Activated CD8-positive, alpha-beta memory T cell treated with anti-CD3 and anti-CD28 coated beads for 36 hours (primary cell): ENCODE measurements around the gene MRPS16. TPM values are rescaled to one million over a fixed set of nuclear protein-coding genes. Genes with fewer than 3 reads are reported as not detected.
"Not testable (repeated sequence)": the region's sequence is repeated elsewhere in the genome, so short reads cannot be mapped to it uniquely, and the experiment has no call there.

ENCODE experiments used
- CTCF ChIA-PET: fragments of 350-600 bp; sonication (Branson Sonifier 250); formaldehyde crosslinking; loops from one replicate; lab custom pipeline; 2021; ENCODE audit warnings: antibody characterized with exemption; lab: Charles Lee
- POLR2A ChIA-PET: fragments of 350-600 bp; sonication (Branson Sonifier 250); formaldehyde crosslinking; loops from one replicate; lab custom pipeline; 2021; ENCODE audit warnings: antibody characterized with exemption; lab: Charles Lee
- total RNA-seq, 2 experiments: library from RNA; stranded (reverse); gene quantifications; one replicate each; pipeline ENCODE4 v1.2.3, GENCODE V29; 2021

Gene MRPS16
- total RNA-seq: 100 to 1,000 TPM; 148 to 150 TPM

DNA sequence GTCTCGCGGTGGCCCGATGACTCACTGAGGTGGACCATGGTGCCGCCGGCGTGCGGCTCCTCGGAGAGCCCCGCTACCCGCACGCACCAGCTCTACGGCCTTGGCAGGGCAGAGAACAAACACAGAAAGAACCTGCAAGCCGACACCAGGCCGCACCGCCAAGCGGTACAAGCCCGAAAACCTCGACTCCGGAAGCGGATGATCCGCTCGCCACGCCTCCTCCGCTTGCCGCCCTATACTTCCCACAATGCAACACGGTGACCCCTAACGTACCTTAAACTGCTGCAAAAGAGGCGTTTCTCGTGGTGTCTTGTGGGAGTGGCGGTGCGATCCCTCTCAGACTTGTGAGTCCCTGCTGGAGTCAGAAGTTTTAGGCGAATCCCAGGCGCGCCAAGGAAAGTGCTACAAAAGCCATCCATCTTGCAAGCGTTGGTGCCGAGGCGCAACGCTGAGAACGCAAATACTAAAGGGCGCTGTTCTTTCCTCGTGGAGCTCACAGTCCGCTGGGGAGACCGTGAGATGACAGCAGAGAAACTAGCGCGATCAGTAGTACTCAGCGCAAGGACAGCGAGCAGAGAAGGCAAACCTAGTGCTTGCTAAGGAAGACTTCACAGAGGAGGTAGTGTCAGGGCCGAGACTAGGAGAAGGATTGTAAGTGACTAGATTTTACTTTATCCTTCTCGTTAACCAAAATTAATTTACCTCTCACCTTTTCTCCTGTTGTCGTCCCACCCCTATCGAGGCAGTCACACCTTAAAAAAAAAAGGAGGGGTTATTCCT is at the start of gene MRPS16:
Gene MRPS16, minus strand, starts transcription at position 200 of the 780 bp plus-strand sequence. Its CDS starts 162 bp downstream, at position 38.
- ChIA-PET POLR2A (interaction anchor here (0.8 to 2.1 kb wide), 4 partner anchors 16 to 243 kb away, joined by 3 to 7 read pairs (median 4); partner anchors contain the start of genes ANXA7 and PPP3CB), CTCF (no interaction called here)

DNA sequence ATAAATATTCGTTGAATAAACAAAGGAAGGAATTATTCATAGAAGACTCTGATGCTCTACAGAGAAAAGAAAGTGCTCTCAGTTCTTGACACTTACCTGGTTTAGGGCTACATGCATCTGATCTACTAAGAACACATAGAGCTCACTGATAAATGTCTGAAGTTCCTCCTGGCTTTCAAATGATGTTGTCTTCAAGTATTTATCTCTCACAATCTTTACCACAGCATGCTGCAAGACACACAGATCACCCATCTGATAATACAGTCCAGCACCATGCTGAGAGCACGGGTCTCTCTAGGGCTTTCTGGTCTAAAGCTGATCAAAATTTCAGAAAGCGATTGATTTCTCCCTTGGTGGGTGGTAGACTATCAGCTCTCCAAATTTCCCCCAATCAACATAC is 44.5 kb upstream of the MRPS16 start:
- ChIA-PET POLR2A (no interaction called here), CTCF (no interaction called here)

- POLR2A ChIA-PET: no interaction called here
Observed at GRCh38 chr10:73293461-73293860, 41.0 kb upstream of the MRPS16 start.

DNA sequence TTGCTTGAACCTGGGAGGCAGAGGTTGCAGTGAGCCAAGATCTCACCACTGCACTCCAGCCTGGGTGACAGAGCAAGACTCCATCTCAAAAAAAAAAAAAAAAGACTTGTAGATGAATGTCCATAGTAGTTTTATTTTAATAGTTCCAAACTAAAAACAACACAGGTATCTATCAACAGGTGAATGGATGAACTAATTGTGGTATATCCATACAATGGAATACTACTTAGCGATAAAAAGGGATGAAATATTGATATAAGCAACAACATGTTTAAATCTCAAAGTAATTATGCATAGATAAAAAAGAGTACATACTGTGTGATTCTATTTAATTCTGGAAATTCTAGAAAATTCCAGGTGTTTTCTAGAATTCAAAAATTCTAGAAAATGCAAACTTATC is 37.5 kb upstream of the MRPS16 start:
- CTCF ChIA-PET: no interaction called here
- POLR2A ChIA-PET: no interaction called here

More at GRCh38 chr10:73293461-73293860, 41.0 kb upstream of the MRPS16 start:
- CTCF ChIA-PET: no interaction called here

DNA sequence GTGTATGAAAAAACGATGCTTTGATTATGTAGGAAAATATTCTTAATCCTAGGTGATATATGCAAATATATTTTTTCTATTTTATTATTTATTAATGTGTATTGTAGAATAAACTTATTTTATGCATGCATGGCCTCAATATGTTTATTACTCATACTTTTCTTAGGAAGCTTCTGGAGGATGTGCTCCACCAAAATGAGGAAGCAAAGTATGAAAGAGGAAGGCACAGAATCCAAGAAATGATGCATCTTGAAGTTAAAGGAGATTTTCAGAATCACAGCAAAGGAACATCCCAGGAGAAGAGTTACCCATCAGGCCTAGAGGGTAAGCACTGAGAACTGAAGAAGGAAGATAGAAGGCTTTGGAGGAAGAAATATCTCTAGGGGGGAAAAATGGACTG is 35.0 kb upstream of the MRPS16 start:
- ChIA-PET CTCF (no interaction called here), POLR2A (no interaction called here)

DNA sequence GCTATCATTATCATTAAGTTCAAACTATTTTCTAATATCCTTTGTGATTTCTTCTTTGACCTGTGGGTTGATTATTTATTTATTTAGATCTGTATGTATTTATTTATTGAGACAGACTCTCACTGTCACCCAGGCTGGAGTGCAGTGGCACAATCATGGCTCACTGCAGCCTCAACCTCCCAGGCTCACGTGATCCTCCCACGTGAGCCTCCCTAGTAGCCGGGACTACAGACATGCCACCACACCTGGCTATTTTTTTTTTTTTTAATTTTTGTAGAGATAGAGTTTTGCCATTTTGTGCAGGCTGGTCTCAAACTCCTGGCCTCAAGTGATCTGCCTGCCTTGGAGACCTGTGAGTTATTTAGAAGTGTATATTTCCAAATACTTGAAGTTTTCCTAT is 28.7 kb upstream of the MRPS16 start:
- ChIA-PET CTCF (no interaction called here), POLR2A (no interaction called here)

DNA sequence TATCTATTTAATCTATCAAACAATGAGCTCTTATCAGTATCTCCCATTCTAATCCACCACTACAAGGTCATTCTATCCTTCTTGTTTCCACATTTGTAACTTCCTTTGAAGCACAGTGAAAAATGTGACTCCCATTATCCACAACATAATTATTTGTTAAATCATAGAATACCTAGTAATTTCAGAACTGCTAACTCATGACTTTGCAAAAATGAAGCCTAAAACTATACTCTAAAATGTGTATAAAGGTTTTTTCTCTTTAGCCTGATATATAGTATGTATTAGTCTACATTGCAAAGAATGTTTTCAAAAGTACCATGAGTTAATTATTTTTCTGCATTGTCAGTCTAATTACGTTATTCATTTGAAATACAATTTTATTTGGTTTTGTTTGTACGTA is 12.0 kb upstream of the MRPS16 start:
- CTCF ChIA-PET: interaction anchor here (1.1 kb wide), 1 partner anchor 379 kb away, joined by 7 read pairs; no protein-coding TSS in a partner anchor
- POLR2A ChIA-PET: no interaction called here

DNA sequence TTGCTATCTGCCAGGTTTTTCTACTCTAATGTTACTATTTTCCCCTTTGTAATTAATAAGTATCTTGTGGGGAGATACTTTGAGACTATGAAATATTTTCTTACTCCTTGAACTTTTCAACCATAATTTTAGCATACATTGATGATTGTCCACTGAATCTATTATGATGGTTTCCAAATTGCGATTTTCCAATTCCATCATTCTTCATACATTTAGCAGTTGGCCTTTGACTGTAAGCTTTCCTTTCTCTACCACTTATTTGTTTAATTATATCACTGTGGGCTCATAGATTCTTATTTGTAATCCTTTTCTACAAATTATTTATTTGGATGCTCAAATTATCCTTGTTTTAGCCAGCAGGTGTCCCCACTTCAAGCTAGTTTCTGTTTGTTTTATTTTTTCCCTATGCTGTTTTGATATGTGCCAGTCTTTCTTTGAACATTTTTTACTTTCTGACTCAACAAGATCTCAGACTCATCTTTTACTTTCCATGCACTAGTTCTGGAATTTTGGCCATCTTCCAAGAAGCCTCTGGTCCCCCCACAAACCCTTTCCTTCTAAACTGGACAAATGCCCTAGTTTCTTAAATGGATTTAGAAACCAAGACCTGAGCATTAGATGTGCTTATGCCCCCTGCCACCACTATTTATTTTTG is 11.4 kb upstream of the MRPS16 start:
- ChIA-PET CTCF (interaction anchor here (1.1 kb wide), 1 partner anchor 380 kb away, joined by 7 read pairs; no protein-coding TSS in a partner anchor), POLR2A (interaction anchor here (0.5 kb wide), 1 partner anchor 50 kb away, joined by 7 read pairs; no protein-coding TSS in a partner anchor)

DNA sequence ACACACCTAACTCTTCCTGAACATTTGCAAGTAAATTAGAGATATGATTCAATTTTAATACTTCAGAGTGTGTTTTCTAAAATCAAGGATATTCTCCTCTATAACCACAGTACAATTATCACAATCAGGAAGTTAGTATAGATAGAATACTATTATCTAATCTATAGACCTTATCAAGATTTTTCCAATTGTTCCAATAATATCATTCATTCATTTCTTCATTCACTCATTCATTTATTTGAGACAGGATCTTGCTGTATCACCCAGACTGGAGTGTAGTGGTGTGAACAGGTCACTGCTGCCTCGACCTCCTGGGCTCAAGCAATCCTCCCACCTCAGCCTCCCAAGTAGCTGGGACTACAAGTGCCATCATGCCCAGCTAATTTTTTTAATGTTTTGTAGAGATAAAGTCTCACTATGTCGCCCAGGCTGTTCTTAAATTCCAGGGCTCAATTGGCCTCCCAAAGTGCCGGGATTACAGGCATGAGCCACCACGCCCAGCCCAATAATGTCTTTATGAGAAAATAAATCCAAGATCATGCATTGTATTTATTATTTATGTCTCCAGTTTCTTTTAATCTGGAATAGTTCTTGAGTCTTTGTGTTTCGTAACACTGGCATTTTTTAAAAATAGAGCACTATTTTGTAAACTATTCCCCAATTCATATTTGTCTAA is 10.6 kb upstream of the MRPS16 start:
- ChIA-PET POLR2A (interaction anchor here (0.6 kb wide), 1 partner anchor 247 kb away, joined by 6 read pairs; no protein-coding TSS in a partner anchor), CTCF (interaction anchor here (1.1 kb wide), 1 partner anchor 381 kb away, joined by 7 read pairs; no protein-coding TSS in a partner anchor)

DNA sequence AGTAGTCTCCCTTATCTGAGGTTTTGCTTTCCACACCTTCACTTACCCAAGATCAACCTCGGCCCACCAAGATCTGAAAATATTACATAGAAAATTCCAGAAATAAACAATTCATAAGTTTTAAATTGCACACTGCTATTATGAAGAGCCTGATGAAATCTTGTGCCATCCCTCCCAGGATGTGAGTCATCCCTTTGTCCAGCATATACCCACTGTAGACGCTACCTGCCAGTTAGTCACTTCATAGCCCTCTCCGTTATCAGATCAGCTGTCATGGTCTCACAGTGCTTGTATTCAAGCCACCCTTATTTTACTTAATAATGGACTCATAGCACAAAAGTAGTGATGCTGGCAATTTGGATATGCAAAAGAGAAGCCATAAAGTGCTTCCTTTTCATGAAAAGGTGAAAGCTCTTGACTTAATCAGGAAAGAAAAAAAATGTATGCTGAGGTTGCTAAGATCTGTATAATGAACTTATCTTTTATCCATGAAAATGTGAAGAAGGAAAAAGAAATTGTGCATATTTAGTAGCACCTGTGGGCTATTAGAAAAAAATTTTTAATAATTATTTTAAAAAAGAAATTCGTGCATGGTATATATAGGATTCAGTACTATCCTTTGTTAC is 9.8 kb upstream of the MRPS16 start:
- POLR2A ChIA-PET: no interaction called here
- CTCF ChIA-PET: no interaction called here

DNA sequence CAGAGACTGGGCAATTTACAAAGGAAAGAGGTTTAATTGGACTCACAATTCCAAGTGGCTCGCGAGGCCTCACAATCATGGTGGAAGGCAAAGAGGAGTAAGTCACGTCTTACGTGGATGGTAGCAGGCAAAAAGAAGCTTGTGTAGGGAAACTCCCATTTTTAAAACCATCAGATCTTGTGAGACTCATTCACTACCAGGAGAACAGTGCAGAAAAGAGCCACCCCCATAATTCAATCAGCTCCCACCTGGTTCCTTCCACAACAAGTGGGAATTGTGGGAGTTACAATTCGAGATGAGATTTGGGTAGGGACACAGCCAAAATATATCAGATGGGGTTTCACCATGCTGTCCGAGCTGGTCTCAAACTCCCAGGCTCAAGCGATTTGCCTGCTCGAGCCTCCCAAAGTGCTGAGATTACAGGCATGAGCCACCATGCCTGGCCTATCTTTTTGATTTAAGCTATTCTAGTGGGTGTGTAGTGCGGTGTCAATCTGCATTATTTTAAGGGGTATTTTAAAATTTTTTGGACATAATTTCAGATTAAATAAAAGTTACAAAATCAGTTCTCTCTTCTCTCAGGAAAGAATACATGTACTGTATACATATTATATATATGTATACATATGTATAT is 9.0 kb upstream of the MRPS16 start:
- ChIA-PET CTCF (no interaction called here), POLR2A (no interaction called here)

DNA sequence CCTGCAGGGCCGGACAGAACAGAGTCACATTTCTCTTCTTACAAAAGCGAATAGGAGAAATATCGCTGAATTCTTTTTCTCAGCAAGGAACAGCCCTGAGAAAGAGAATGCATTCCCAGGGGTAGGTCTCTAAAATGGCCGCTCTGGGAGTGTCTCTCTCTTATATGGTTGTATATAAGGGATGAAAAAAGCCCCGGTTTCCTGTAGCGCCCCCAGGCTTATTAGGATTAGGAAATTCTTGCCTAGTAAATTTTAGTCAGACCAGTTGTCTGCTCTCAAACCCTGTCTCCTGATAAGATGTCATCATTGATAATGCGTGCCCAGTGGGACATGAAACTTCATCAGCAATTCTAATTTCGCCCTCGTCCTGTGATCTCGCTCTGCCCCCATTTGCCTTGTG is 6.2 kb upstream of the MRPS16 start:
- POLR2A ChIA-PET, CTCF ChIA-PET: not testable (repeated sequence)

DNA sequence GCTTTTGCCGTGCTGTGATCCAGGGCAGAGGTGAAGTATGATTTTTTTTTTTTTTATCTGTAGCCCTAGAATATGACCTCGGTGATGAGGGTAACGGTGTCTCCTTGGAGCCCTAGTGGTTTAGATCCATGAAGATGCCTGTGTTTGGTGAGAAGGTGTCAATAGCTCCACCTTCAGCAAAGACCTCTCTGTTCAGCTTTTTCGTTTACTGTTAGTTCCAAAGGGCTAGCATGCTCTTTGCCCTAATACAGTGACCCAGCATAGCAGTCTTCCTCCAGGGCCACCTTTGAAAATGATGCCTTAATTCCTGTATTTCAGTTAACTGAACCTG is 746 bp upstream of the MRPS16 start:
- ChIA-PET CTCF (interaction anchor here (0.6 to 0.7 kb wide), 2 partner anchors 62 to 159 kb away, joined by 3 to 4 read pairs; no protein-coding TSS in a partner anchor), POLR2A (interaction anchor here (2.1 kb wide), 1 partner anchor 160 kb away, joined by 5 read pairs; the partner anchor contains the start of gene ANXA7)

DNA sequence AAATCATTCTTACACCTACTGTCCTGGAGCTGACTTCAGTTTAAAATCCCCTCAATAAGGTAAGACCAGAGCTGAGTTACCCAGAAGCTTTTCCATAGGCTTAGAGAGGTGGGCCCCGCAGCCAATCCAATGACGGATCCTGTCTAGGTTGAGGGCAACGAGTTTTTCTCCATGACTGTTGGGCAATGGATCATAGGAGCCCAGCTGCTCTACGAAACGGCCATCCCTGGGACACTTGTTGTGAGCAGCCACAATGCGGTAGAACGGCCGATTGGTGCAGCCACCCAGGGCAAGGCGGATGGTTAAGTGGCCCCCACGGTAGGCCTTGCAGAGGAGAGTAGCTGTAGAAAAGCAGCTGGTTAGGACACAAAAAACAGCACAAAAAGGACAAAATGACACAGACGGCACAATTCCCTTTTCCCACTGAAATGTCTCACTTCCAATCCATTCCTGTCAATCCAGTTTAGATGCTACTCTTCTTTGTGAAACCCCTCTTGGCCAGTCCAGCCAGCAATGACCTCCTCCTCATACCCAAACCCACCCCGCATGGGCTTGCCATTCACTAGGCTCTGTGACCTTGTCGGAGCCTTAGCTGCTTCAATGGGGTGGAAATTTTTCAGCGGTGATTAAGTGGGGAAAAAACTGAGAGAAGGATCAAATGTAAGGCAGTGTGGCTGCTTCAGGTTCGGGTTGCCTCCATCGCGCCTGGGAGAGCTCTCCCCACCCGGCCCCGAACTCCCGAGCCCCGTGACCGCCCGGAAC is 580 bp downstream of the MRPS16 start:
- CTCF ChIA-PET: no interaction called here

GRCh38 chr10:73248259-73248724 is 4.2 kb downstream of the MRPS16 start:
- ChIA-PET POLR2A (no interaction called here), CTCF (interaction anchor here (1.6 kb wide), 1 partner anchor 10 kb away, joined by 4 read pairs; no protein-coding TSS in a partner anchor)

More for the DNA sequence above, 580 bp downstream of the MRPS16 start:
- POLR2A ChIA-PET: interaction anchor here (0.6 to 2.1 kb wide), 5 partner anchors 15 to 244 kb away, joined by 3 to 7 read pairs (median 3); partner anchors contain the start of genes ANXA7 and PPP3CB

- ChIA-PET POLR2A (interaction anchor here (0.5 to 2.2 kb wide), 10 partner anchors 8 to 1376 kb away, joined by 3 to 9 read pairs (median 4); partner anchors contain the start of genes ANXA7, FAM149B1 and PPP3CB), CTCF (interaction anchor here (1.6 kb wide), 1 partner anchor 9 kb away, joined by 4 read pairs; no protein-coding TSS in a partner anchor)
Observed at GRCh38 chr10:73247509-73248258, 4.8 kb downstream of the MRPS16 start.
